Hematopoietic multipotent progenitor cell treated with erythropoietin and hydrocortisone succinate and interleukin-3 and kit ligand, for 4 days (in vitro differentiated cells): ENCODE measurements around the gene HS6ST2.
"Not testable (repeated sequence)": the region's sequence is repeated elsewhere in the genome, so short reads cannot be mapped to it uniquely, and the experiment has no call there.

Source experiments
- DNase-seq: peaks from one replicate; pipeline ENCODE4 v3.0.0-alpha.2; 2015

HS6ST2 gene

GRCh38 chrX:132958091-132958703 is at the start of gene HS6ST2:
HS6ST2 (minus strand) TSS chrX:132958629.
- peak; percentile 15 for DNase-seq

GRCh38 chrX:133007458-133007857 is 49.0 kb upstream of the HS6ST2 start:
- no peak for DNase-seq

- DNase-seq, result no peak
Measured at GRCh38 chrX:133005616-133006015, 47.2 kb upstream of the HS6ST2 start.

- DNase-seq, result peak; percentile 14
Measured at GRCh38 chrX:133005042-133005441, 46.6 kb upstream of the HS6ST2 start.

- DNase-seq, result no peak
Measured at GRCh38 chrX:132999209-132999608, 40.8 kb upstream of the HS6ST2 start.

- no peak for DNase-seq
Measured at GRCh38 chrX:132990835-132991234, 32.4 kb upstream of the HS6ST2 start.

GRCh38 chrX:132986556-132986955 is 28.1 kb upstream of the HS6ST2 start:
- DNase-seq, result no peak

- DNase-seq, result no peak
Measured at GRCh38 chrX:132984058-132984650, 25.7 kb upstream of the HS6ST2 start.

GRCh38 chrX:132983496-132983895 is 25.1 kb upstream of the HS6ST2 start:
- no peak for DNase-seq

GRCh38 chrX:132980035-132980434 is 21.6 kb upstream of the HS6ST2 start:
- DNase-seq, result not testable (repeated sequence)

GRCh38 chrX:132968296-132968949 is 10.0 kb upstream of the HS6ST2 start:
- DNase-seq, result no peak

- no peak for DNase-seq
Measured at GRCh38 chrX:132967049-132967448, 8.6 kb upstream of the HS6ST2 start.

- DNase-seq, result no peak
Measured at GRCh38 chrX:132965461-132965860, 7.0 kb upstream of the HS6ST2 start.

- no peak for DNase-seq
Measured at GRCh38 chrX:132961511-132961910, 3.1 kb upstream of the HS6ST2 start.

GRCh38 chrX:132957211-132958090 is 978 bp downstream of the HS6ST2 start:
- peak; percentile 9 for DNase-seq

- peak; percentile 1 for DNase-seq
Measured at GRCh38 chrX:132956421-132957210, 1.8 kb downstream of the HS6ST2 start.

- no peak for DNase-seq
Measured at GRCh38 chrX:132955690-132956089, 2.7 kb downstream of the HS6ST2 start.

- DNase-seq, result no peak
Measured at GRCh38 chrX:132954323-132954722, 4.1 kb downstream of the HS6ST2 start.

GRCh38 chrX:132953354-132953753 is 5.1 kb downstream of the HS6ST2 start:
- DNase-seq, result no peak

GRCh38 chrX:132948648-132949260 is 9.7 kb downstream of the HS6ST2 start:
- DNase-seq, result peak; percentile 20

GRCh38 chrX:132945055-132945599 is 13.3 kb downstream of the HS6ST2 start:
- DNase-seq, result not testable (repeated sequence)
